Erythroblast (primary cell): Measurements from ENCODE around the gene VCP.

Experiments used
- DNase-seq, 2 experiments: peaks; one replicate each; lab custom pipeline; 2025; lab: John Stamatoyannopoulos, UW
- GATA1 ChIP-seq: IDR thresholded peaks from 2 replicates; pipeline ENCODE4 v1.6.1; 2011; ENCODE audit warnings: low read depth, mild to moderate bottlenecking, control low read depth, low read length, moderate library complexity
- POLR2A ChIP-seq: IDR thresholded peaks from 2 replicates; pipeline ENCODE4 v1.6.1; 2011; ENCODE audit warnings: mild to moderate bottlenecking, low read length

The VCP gene

DNA sequence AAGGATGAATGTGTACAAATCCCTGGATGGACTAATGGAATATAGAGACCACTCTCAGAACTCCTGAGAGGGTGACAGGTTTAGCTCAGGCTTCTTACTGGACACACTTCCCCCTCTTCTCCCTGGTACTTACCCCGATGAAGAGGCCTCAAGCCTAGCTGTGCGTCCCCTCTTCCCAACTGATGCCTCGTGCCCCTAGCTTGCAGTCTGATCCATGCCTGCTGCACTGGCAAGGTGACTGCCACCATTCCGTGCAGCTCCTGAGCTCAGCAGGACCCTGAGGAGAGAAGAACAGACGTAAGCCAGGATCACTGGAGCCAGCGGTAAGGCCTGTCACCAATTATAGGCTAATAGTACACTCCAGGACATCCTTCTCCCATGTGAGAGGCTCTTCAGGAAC lies 36.0 kb upstream of the VCP start:
- TF ChIP-seq POLR2A: no peak
- no peak for TF ChIP-seq GATA1
- DNase-seq: no peak

- TF ChIP-seq POLR2A (no peak), GATA1 (no peak)
- no peak for DNase-seq
Measured at GRCh38 chr9:35107297-35108290, 35.2 kb upstream of the VCP start.

DNA sequence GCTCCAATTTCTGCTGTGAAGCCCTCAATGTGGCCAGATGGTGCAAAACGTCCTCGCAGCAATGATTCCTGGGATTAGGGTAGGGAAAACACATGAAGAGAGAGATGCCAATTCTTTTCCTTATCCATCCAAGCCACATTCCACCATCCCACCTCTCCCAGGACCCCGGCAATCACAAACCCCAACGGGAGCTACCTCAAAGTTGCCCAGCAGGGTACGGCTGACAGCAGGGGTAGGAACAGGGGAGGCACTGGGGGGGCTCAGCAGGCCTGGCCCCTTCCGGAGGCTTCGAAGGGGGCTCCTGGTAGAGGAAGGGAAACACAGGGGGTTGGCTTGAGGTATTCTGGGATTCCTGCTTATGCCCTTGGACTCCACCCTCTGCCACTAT lies 33.9 kb upstream of the VCP start:
- no peak for DNase-seq
- TF ChIP-seq GATA1: no peak

- TF ChIP-seq POLR2A (no peak), GATA1 (no peak)
Measured at GRCh38 chr9:35105571-35106342, 33.3 kb upstream of the VCP start.

GRCh38 chr9:35105126-35105525 lies 32.7 kb upstream of the VCP start:
- TF ChIP-seq POLR2A: no peak
- TF ChIP-seq GATA1: no peak
- no peak for DNase-seq

More at GRCh38 chr9:35105571-35106342, 33.3 kb upstream of the VCP start:
- no peak for DNase-seq

GRCh38 chr9:35104586-35104985 lies 32.2 kb upstream of the VCP start:
- no peak for DNase-seq
- TF ChIP-seq GATA1: no peak
- TF ChIP-seq POLR2A: no peak

DNA sequence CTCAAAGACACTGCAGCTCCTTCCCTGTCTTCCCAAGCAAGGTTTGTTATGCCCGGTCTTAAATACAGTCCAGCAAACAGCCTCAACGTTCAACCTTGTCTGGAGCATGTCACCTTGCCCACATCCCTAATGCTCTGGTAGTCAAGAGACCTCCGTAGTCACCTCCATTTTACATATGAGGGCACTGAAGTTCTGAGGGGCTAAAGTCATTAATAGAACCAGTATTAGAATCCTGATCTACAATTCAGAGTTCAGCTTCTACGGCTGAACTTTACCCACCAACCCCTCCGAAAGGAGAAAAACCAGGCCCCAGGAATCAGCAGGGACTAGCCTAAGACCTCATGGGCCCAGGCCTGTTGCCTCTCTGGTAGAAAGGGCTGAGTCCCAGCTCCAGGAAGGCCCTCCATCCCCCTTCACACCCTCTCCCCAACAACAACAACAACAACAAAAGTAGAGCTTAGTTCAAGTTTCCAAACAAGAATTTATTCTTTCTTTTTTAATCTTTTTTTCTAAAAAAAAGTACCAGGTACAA lies 31.3 kb upstream of the VCP start:
- no peak for DNase-seq
- TF ChIP-seq POLR2A (no peak), GATA1 (no peak)

GRCh38 chr9:35102769-35103659 lies 30.6 kb upstream of the VCP start, which contains the start of gene STOML2:
STOML2 (minus strand) TSS chr9:35103131; CDS start chr9:35103094, 37 bp downstream.
- peak; percentile 85 for TF ChIP-seq POLR2A
- no peak for TF ChIP-seq GATA1
- peak; percentile 96 to 97 for DNase-seq

- TF ChIP-seq POLR2A (no peak), GATA1 (no peak)
- no peak for DNase-seq
Measured at GRCh38 chr9:35102465-35102768, 30.0 kb upstream of the VCP start.

GRCh38 chr9:35097573-35097972 lies 25.1 kb upstream of the VCP start:
- DNase-seq: no peak
- TF ChIP-seq GATA1: no peak
- no peak for TF ChIP-seq POLR2A

- TF ChIP-seq POLR2A (peak; percentile 89), GATA1 (no peak)
- DNase-seq: peak; percentile 92 to 94
Measured at GRCh38 chr9:35096035-35096849, 23.8 kb upstream of the VCP start, which contains the start of gene PIGO. PIGO (minus strand) TSS chr9:35096591; CDS start chr9:35095565, 1,026 bp downstream.

GRCh38 chr9:35091536-35091935 lies 19.1 kb upstream of the VCP start:
- no peak for DNase-seq

DNA sequence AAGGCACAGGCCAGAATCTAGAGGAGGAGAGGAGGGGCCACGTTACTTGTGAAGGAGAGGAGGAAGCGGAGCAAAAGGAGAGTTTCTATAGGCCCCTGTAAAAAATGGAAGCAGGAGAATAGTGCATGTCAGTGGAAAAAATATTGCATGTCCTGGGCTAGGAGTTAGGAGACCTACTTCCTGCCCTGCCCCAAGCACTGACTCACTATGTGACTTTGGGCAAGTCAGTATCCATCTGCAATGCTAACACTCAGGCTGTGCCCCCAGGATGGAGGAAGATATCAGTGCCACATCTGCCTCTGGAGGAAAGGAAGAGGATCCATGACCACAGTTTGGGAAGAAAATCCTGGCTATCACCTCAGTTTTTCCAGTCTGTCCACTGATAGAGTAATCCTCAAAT lies 17.0 kb upstream of the VCP start:
- no peak for DNase-seq
- TF ChIP-seq POLR2A: no peak
- no peak for TF ChIP-seq GATA1

More at GRCh38 chr9:35091536-35091935, 19.1 kb upstream of the VCP start:
- TF ChIP-seq GATA1: no peak
- TF ChIP-seq POLR2A: no peak
